NCI-H345 treated with DMSO at 0.1 percent for 48 hours (cell line): ENCODE results near the gene RALA.
"Not testable (repeated sequence)": the region's sequence is repeated elsewhere in the genome, so short reads cannot be mapped to it uniquely, and the experiment has no call there.

Experiments
- DNase-seq: peaks from one replicate; lab custom pipeline; 2025; ENCODE audit not compliant: unreplicated experiment; lab: John Stamatoyannopoulos, UW

RALA gene

GRCh38 chr7:39681887-39682441 is 58.6 kb downstream of the RALA start:
- DNase-seq: no peak

- DNase-seq: no peak
Observed at GRCh38 chr7:39683216-39683845, 60.0 kb downstream of the RALA start.

GRCh38 chr7:39686261-39686924 is 63.0 kb downstream of the RALA start:
- DNase-seq: no peak

- no peak for DNase-seq
Observed at GRCh38 chr7:39688611-39689480, 65.5 kb downstream of the RALA start.

- no peak for DNase-seq
Observed at GRCh38 chr7:39691821-39692220, 68.4 kb downstream of the RALA start.

GRCh38 chr7:39693086-39693485 is 69.7 kb downstream of the RALA start:
- not testable (repeated sequence) for DNase-seq

GRCh38 chr7:39693812-39694211 is 70.4 kb downstream of the RALA start:
- no peak for DNase-seq

- DNase-seq: no peak
Observed at GRCh38 chr7:39695852-39696586, 72.6 kb downstream of the RALA start.

- no peak for DNase-seq
Observed at GRCh38 chr7:39696631-39697030, 73.3 kb downstream of the RALA start.

- no peak for DNase-seq
Observed at GRCh38 chr7:39697483-39697882, 74.1 kb downstream of the RALA start.

- no peak for DNase-seq
Observed at GRCh38 chr7:39700165-39700564, 76.8 kb downstream of the RALA start.

GRCh38 chr7:39700932-39701331 is 77.6 kb downstream of the RALA start:
- DNase-seq: no peak

- no peak for DNase-seq
Observed at GRCh38 chr7:39702133-39702532, 78.8 kb downstream of the RALA start.

GRCh38 chr7:39703144-39703543 is 79.8 kb downstream of the RALA start:
- no peak for DNase-seq

- DNase-seq: no peak
Observed at GRCh38 chr7:39709029-39709428, 85.7 kb downstream of the RALA start.

- peak; percentile 21 for DNase-seq
Observed at GRCh38 chr7:39709768-39710311, 86.5 kb downstream of the RALA start.

GRCh38 chr7:39712751-39713150 is 89.4 kb downstream of the RALA start:
- DNase-seq: no peak

- no peak for DNase-seq
Observed at GRCh38 chr7:39714447-39715091, 91.2 kb downstream of the RALA start.

GRCh38 chr7:39720586-39720985 is 97.2 kb downstream of the RALA start:
- DNase-seq: peak; percentile 85

GRCh38 chr7:39721345-39721744 is 98.0 kb downstream of the RALA start:
- no peak for DNase-seq
